ENCODE data around the gene PLEKHD1. TPM values are rescaled to one million over a fixed set of nuclear protein-coding genes. Genes with fewer than 3 reads are reported as not detected.

Gene PLEKHD1
- total RNA-seq, 4 donors from 2014 or later = not detected

DNA sequence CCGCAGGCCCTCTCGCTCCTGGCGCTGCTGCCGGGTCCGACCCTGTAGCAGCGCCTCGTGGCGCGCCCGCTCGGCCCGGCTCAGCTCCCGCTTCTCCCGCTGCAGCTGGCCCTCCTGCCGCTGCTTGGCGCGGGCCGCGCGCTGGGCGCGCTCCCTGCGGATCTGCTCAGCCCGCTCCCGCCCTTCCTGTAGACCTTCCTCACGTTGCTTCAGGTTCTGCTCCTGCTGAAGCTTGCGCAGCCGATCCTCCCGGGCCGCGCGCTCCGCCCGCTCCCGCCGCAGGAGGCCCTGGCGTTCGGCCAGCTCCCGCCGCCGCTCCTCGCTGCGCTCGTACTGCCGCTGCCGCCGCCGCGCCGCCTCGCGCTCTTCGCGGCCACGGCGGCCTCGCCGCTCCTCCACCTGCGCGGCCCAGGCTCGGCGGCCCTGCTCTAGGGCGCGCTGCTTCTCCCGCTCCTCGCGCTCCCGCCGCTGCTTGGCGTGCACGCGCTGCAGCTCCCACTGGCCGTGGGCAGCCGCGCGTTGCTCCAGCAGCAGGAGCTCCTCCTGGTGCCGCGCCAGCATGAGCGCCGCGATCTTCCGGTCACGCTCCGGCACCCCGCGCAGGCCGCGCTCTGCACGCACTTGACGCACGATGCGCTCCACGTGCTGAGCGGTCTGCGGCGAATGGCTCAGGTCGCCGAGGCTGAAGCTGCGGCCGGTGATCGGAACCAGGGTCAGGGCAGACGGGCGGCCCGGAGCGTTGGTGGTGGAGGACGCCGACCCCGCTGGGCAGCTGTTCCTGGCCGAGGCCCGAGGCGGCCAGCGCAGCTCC, 87.7 kb downstream of the PLEKHD1 start:
- H3K4me3 ChIP-seq = peak overlapping the region; percentile 19 to 52 (median 32)

GRCh38 chr14:69572841-69573135, 88.3 kb downstream of the PLEKHD1 start:
- H3K36me3 ChIP-seq = no peaks in the 10 kb centered on the region
- H3K27ac ChIP-seq = no peak overlapping the region
- H3K27me3 ChIP-seq = peaks cover 3 to 91% of the 10 kb centered on the region in 2 donors
- DNase-seq (ENCODE audit: low spot score in 2 of 2) = no peak
- peak overlapping the region in 2 of 4 donors; percentile 35 to 52 for H3K4me3 ChIP-seq
- WGBS, 2 donors = 28 to 32% methylated on average over 22 to 37 of the region's 40 CpGs
- H3K9me3 ChIP-seq = no peaks in the 10 kb centered on the region
- H3K4me1 ChIP-seq = peaks cover 0 to 38% (median 25%) of the 10 kb centered on the region in 4 donors
- TF ChIP-seq POLR2A (IDR thresholded peaks at IDR 0.05) = no peak
- TF ChIP-seq, protein P1, sequence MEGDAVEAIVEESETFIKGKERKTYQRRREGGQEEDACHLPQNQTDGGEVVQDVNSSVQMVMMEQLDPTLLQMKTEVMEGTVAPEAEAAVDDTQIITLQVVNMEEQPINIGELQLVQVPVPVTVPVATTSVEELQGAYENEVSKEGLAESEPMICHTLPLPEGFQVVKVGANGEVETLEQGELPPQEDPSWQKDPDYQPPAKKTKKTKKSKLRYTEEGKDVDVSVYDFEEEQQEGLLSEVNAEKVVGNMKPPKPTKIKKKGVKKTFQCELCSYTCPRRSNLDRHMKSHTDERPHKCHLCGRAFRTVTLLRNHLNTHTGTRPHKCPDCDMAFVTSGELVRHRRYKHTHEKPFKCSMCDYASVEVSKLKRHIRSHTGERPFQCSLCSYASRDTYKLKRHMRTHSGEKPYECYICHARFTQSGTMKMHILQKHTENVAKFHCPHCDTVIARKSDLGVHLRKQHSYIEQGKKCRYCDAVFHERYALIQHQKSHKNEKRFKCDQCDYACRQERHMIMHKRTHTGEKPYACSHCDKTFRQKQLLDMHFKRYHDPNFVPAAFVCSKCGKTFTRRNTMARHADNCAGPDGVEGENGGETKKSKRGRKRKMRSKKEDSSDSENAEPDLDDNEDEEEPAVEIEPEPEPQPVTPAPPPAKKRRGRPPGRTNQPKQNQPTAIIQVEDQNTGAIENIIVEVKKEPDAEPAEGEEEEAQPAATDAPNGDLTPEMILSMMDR (IDR thresholded peaks at IDR 0.05) = no peak
- TF ChIP-seq EP300 (IDR thresholded peaks at IDR 0.05) = no peak

More for the DNA sequence above, 87.7 kb downstream of the PLEKHD1 start:
- Histone ChIP-seq H3K36me3 (no peaks in the 10 kb centered on the region), H3K27ac (no peak overlapping the region), H3K9me3 (no peaks in the 10 kb centered on the region), H3K4me1 (peaks cover 0 to 38% (median 25%) of the 10 kb centered on the region in 4 donors), H3K27me3 (peaks cover 3 to 97% of the 10 kb centered on the region in 2 donors)
- TF ChIP-seq, protein P1 (IDR thresholded peaks at IDR 0.05) = no peak
- TF ChIP-seq POLR2A (IDR thresholded peaks at IDR 0.05) (no peak), EP300 (IDR thresholded peaks at IDR 0.05) (no peak)
- no peak for DNase-seq (ENCODE audit: low spot score in 2 of 2)
- WGBS, 2 donors = 15 to 18% methylated on average over 57 to 98 of the region's 112 CpGs

DNA sequence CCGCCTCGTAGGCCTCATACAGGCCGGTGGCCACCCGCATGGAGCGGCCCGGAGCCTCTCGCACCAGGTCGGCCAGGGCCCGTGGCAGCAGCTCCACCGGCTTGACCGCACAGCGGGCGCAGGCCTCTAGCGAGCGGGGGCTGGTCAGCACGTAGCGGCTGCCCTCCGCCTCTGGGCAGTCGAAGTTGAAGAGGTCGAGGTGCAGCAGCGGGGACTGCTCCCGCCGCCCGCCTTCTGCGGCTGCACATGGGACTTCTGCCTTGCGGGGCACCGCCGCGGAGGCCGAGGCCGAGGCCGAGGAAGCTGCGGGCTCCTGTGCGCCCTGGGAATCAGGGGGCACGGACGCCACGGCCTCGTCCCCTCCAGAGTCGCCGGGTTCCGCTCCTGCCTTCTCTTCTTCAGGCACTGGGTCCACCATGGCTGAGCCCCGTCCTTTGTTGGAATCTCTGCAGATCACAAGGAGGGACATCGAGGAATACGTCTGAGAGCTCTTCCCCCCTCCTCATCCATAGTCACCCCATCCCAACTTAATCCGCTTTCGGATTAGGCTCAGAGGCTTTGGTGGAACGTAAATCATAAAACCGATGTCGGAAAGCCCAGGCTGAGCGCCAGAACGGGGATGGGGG, 88.8 kb downstream of the PLEKHD1 start:
- H3K36me3 ChIP-seq = no peaks in the 10 kb centered on the region
- H3K4me1 ChIP-seq = peaks cover 0 to 38% (median 25%) of the 10 kb centered on the region in 4 donors
- 16 to 30% methylated on average over 28 to 30 of the region's 51 CpGs for WGBS, 2 donors
- H3K27ac ChIP-seq = no peak overlapping the region
- no peaks in the 10 kb centered on the region for H3K9me3 ChIP-seq
- TF ChIP-seq, protein P1 (IDR thresholded peaks at IDR 0.05) = no peak
- TF ChIP-seq POLR2A (IDR thresholded peaks at IDR 0.05) (no peak), EP300 (IDR thresholded peaks at IDR 0.05) (no peak)
- peak overlapping the region in 2 of 4 donors; percentile 15 to 52 for H3K4me3 ChIP-seq
- DNase-seq (ENCODE audit: low spot score in 2 of 2) = no peak
- H3K27me3 ChIP-seq = peaks cover 3 to 87% of the 10 kb centered on the region in 2 donors

DNA sequence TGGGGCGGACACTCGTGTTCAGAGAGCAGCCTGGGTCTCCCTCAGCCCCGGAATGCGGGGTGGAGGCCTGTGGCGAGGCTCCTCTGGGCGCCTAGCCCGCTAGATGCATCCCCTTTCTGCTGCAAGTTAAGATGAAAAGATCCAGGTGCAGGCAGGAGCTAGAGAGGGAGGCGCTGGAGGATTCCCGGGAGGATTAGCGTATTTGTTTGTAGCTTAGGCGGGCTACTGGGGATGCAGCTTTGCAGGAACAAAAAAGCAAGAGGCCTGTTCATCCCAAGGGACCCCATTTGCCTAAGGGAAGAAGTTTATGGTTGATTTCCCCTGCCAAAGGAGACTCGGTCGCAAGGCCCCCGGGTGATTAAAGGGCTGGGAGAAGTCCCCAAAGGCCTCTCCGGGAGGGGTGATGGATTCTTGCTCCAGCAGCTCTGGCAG, 89.3 kb downstream of the PLEKHD1 start:
- H3K27me3 ChIP-seq = peaks cover 3 to 82% of the 10 kb centered on the region in 2 donors
- TF ChIP-seq POLR2A (IDR thresholded peaks at IDR 0.05) = no peak
- TF ChIP-seq, protein P1 (IDR thresholded peaks at IDR 0.05) = no peak
- TF ChIP-seq EP300 (IDR thresholded peaks at IDR 0.05) = no peak
- H3K4me3 ChIP-seq = peak overlapping the region in 2 of 4 donors; percentile 15 to 52
- no peaks in the 10 kb centered on the region for H3K36me3 ChIP-seq
- DNase-seq (ENCODE audit: low spot score in 2 of 2) = no peak
- H3K4me1 ChIP-seq = peaks cover 0 to 38% (median 25%) of the 10 kb centered on the region in 4 donors
- no peaks in the 10 kb centered on the region for H3K9me3 ChIP-seq
- no peak overlapping the region for H3K27ac ChIP-seq
- 3 to 6% methylated on average over 14 to 15 of the region's 15 CpGs for WGBS, 2 donors
